Nephron (organoid): ENCODE data around the gene DIP2C.

Experiments used
- H3K27ac Mint-ChIP-seq, 3 experiments: 2 replicates each; pipeline ENCODE4 v1.8.0; 2020; ENCODE audit warnings: mixed read lengths in 3 of 3, mild to moderate bottlenecking in 2 of 3, moderate library complexity in 1 of 3
- H3K27me3 Mint-ChIP-seq: 2 replicates; pipeline ENCODE4 v1.8.0; 2021; ENCODE audit warnings: low read depth, mild to moderate bottlenecking, moderate library complexity, mixed read lengths
- H3K36me3 Mint-ChIP-seq: 2 replicates; pipeline ENCODE4 v1.8.0; 2020; ENCODE audit warnings: low read depth, mixed read lengths
- H3K4me1 Mint-ChIP-seq: 2 replicates; pipeline ENCODE4 v1.8.0; 2020; ENCODE audit warnings: mixed read lengths
- H3K4me3 Mint-ChIP-seq, 3 experiments: 2 replicates each; pipeline ENCODE4 v1.8.0; 2020; ENCODE audit warnings: mild to moderate bottlenecking in 3 of 3, mixed read lengths in 3 of 3, moderate library complexity in 2 of 3
- H3K9me3 Mint-ChIP-seq: 2 replicates; pipeline ENCODE4 v1.8.0; 2020; ENCODE audit warnings: mixed read lengths
- CTCF ChIP-seq, 3 experiments: fragments of 200-600 bp; sonication (generic); IDR thresholded peaks; one replicate each; pipeline ENCODE4 v1.5.0; 2021; ENCODE audit warnings: antibody characterized with exemption in 3 of 3; ENCODE audit not compliant: unreplicated experiment in 3 of 3

The DIP2C gene

DNA sequence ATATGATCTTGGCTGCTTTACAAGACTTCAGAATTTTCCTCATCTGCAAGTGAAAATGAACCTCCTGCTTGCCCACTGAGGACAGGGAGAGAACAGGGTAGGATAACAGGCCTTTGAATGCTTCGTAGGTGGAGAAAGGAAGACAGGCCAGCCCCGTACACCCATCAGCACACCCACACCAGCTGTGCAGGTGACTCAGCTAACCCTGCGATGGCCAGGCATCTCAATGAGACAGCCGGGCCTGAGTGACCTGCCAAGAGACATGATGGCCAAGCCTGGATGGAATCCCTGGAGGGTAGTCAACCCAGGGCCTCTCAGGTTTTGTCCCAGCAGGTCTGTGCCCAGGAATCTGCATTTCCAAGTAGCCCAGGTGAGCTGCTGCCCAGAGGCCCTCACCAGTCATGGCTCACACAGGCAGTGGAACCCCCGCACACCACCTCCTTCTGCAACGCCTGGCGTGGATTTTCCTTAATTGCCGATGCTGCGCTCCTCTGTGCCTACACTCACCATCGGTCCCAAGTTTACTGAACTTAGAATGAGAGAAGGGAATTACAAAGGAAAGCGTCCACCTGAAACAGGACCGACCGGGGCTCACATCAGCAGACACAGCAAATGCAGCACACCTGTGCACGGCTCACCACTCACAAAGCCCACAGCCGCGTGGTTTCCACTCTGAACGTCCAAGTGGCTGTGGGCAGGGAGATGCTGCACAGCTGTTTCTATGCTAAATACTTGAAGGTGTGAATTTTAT is 163.7 kb downstream of the DIP2C start:
- TF ChIP-seq CTCF (IDR thresholded peaks at IDR 0.05; ENCODE audit: unreplicated experiment in 3 of 3): no peak
- H3K9me3 Mint-ChIP-seq: no peaks in the 10 kb centered on the region
- H3K36me3 Mint-ChIP-seq: no peaks in the 10 kb centered on the region
- H3K4me1 Mint-ChIP-seq: peaks cover 45% of the 10 kb centered on the region
- no peak overlapping the region for H3K27ac Mint-ChIP-seq
- H3K4me3 Mint-ChIP-seq: no peak overlapping the region
- no peaks in the 10 kb centered on the region for H3K27me3 Mint-ChIP-seq

DNA sequence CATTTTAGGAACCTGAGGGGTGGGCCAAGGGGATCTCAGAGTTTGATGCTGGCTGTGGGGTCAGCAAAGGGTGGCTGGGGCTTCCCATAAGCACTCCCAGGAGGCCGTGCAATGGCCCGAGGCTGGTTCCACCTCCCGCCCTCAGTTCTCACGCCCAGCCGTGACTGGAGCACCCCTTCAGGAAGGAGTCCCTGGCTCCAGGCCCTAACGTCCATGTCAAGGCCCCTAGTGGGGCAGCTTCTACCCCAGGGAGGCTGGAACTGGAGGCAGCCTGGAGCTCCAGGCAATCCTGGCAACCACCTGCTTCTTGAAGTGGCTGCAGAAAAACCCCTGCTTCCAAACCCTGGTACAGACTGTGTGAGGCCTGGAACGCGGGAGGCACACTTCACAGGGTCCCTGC is 165.5 kb downstream of the DIP2C start:
- Mint-ChIP-seq H3K4me1 (peaks cover 59% of the 10 kb centered on the region), H3K4me3 (no peak overlapping the region), H3K27ac (no peak overlapping the region), H3K9me3 (no peaks in the 10 kb centered on the region), H3K27me3 (no peaks in the 10 kb centered on the region), H3K36me3 (no peaks in the 10 kb centered on the region)
- TF ChIP-seq CTCF (IDR thresholded peaks at IDR 0.05; ENCODE audit: unreplicated experiment in 3 of 3): no peak

- Mint-ChIP-seq H3K36me3 (no peaks in the 10 kb centered on the region), H3K27me3 (no peaks in the 10 kb centered on the region), H3K9me3 (no peaks in the 10 kb centered on the region), H3K4me3 (no peak overlapping the region), H3K4me1 (peaks cover 70% of the 10 kb centered on the region), H3K27ac (peak overlapping the region in 1 of 3 experiments; percentile 3)
- no peak for TF ChIP-seq CTCF (IDR thresholded peaks at IDR 0.05; ENCODE audit: unreplicated experiment in 3 of 3)
These were observed 167.1 kb downstream of the DIP2C start for GRCh38 chr10:522350-522749.

DNA sequence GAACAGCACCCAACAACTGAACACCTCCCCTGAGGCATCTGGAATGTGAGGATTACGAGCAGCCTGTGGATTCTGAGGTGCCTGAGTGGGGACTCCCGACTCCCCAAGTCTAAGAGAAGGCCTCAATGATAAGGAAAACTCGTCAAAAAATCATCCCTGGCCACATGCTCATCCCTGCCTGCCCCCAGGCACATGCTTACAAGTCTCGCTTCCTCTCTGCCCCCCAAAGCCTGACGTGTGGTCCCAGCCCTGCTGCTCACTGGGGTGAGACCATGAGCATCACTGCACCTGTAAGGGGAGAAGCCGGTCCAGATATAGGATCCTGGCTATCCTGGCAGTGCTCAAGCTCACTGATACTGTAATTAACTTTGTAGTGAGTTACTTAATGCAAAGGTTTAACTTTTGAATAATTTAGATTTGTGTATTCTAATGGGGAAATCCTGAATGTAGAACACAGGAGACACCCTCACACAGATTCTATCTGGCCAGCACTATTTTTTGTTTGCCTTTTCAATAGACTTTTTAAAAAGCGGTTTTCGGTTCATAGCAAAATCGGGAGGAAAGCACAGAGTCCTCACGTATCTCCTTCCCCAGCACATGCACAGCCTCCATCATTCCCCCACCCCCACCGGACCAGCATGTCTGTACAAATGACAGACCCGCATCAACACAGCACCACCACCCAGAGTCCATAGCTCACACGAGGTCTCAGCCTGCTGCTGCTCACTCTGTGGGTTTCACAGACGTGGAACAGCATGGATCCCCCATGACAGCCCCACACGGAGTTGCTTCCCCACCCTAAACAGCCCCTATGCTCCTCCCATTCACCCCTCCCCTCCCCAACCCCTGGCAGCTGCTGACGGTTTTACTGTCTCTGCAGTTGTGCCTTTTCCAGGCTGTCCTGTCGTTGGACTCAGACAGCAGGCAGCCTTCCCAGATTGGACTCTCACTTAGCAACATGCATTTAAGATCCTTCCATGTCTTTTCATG is 167.9 kb downstream of the DIP2C start:
- TF ChIP-seq CTCF (IDR thresholded peaks at IDR 0.05; ENCODE audit: unreplicated experiment in 3 of 3): no peak
- Mint-ChIP-seq H3K4me1 (peaks cover 68% of the 10 kb centered on the region), H3K27me3 (no peaks in the 10 kb centered on the region), H3K27ac (peak overlapping the region in 2 of 3 experiments; percentile 3 to 63), H3K36me3 (no peaks in the 10 kb centered on the region), H3K9me3 (no peaks in the 10 kb centered on the region), H3K4me3 (peak overlapping the region in 1 of 3 experiments; percentile 4)

DNA sequence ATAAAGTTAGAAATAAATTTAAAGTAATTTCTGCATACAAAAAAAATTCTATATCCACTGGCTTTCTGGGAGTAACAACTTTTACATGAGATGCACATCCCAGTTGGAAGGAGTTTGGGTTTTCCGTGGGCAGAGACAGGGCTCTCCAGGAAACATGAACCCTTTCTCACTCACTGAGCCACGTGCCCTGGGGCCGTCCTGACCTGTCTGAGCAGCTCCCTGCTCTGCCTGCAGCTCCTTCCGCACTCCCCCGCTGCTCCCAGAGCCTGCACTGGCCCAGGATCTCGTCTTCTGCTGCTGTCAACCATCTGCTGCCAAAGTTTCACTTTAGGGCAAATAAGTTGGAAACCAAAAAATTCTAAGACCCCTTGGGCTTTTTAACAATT is 169.1 kb downstream of the DIP2C start:
- no peak overlapping the region for H3K4me3 Mint-ChIP-seq
- peak overlapping the region in 2 of 3 experiments; percentile 18 to 65 for H3K27ac Mint-ChIP-seq
- H3K4me1 Mint-ChIP-seq: peaks cover 68% of the 10 kb centered on the region
- no peak for TF ChIP-seq CTCF (IDR thresholded peaks at IDR 0.05; ENCODE audit: unreplicated experiment in 3 of 3)
- H3K9me3 Mint-ChIP-seq: no peaks in the 10 kb centered on the region
- no peaks in the 10 kb centered on the region for H3K27me3 Mint-ChIP-seq
- no peaks in the 10 kb centered on the region for H3K36me3 Mint-ChIP-seq
